ENCODE measurements around the gene RAP1A.
A peak's percentile ranks its signal among the peaks of the same experiment; 100 is the strongest.
"Not testable (repeated sequence)": the region's sequence is repeated elsewhere in the genome, so short reads cannot be mapped to it uniquely, and the experiment has no call there.

RAP1A gene

GRCh38 chr1:111739194-111739924 lies 119.8 kb downstream of the RAP1A start, which contains the start of gene INKA2:
Gene INKA2 (minus strand): TSS chr1:111739395. CDS start chr1:111739242, 153 bp downstream.
- peak; percentile 90 for DNase-seq

- peak; percentile 67 for DNase-seq
Measured at GRCh38 chr1:111739925-111740765, 120.6 kb downstream of the RAP1A start.

DNA sequence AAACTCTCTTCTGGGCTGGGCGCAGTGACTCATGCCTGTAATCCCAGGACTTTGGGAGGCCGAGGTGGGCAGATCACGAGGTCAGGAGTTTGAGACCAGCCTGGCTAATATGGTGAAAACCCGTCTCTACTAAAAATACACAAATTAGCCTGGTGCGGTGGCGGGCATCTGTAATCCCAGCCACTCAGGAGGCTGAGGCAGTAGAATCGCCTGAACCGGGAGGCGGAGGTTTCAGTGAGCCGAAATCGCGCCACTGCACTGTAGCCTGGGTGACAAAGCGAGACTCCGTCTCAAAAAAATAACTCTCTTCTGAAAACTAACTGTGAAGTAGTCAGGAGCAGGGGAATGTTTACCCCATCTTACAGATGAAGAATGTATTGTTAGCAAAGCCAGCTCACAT lies 122.7 kb downstream of the RAP1A start:
- DNase-seq: not testable (repeated sequence)

DNA sequence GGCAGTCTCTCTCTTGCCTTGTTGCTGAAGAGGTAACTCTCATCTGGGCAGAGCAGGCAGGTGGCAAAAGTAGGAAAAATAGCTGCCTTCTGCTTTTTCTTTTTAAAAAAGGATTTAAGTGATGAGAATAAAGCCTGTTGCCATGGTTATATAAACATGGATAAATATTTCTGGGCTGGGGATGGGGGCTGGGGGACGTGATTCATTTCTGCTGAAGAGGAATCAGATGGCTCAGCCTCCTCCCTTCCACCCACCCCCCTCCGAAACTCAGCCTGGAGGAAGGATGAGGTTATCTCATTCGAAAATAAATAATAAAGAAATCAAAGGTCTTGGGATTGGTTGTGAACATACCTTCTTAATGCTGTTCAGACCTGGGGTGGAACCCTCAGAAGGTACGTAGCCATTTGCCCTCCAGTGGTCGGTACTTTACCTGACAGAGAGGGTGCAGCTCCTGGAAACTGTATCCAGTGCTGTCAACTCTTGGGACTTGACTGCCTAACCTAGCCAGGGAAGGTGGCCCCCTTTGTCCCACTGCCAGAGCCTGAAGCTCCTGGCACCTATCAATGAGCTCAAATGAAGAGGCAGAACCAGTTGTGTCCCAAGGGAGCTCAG lies 123.5 kb downstream of the RAP1A start:
- no peak for DNase-seq

DNA sequence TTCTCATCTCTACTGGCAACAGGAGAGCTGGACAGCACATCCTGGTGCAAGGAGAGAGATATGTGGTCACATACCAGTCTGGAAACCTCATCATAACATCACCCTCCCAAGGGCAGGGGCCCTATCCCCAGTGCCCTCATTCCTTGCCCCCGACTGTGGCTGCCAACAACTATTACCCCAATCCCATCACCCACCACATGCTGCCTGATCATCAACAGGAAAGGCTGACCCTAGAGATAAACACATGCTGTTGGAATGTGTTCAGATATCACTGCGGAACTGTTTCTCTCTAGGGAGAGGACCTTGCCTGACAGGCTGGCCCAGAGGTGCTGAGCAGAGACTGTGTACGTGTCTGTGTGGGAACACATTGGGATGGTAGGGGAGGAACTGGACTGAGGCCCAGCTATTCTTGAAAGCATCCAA lies 124.1 kb downstream of the RAP1A start:
- DNase-seq: peak; percentile 87

GRCh38 chr1:111745675-111746613 lies 126.4 kb downstream of the RAP1A start:
- DNase-seq: peak; percentile 66

DNA sequence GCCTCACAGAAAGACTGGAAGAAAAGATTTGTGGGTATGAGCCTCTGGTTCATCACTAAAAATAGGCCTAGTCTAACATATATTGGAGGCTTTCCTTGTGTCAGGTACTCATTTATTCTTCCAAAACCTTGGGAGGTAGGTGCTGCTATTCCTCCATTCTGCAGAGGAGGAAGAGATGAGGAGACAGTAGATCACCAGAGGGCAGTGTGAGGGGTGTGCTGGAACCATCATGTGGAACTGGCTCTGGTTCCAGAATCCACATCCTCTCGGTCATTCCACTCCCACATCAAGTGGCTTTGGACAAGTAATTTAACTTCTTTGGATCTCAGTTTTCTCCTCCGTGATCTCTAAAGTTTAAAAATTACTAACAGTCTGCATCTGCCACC lies 127.0 kb downstream of the RAP1A start:
- no peak for DNase-seq

- DNase-seq: peak; percentile 90
Measured at GRCh38 chr1:111747282-111747734, 127.7 kb downstream of the RAP1A start.

DNA sequence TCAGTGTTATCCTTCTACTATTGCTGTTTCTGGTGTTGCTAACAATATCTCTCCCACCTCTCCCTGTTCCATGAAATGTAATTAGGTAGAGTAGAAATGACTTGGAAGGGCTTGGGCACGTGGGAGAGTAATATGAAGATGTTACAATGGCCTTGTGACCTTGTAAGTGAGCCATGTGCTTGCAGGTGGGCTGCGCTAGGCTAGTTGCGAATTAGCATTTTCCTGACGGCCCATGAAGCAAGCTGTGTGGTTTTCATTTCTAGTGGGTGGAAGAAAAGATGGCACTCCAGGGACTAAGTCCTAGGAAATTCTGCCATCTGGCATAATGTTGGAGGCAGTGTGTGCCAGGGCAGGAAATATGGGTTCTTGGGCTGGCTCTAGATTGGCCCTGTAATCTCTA lies 128.4 kb downstream of the RAP1A start:
- no peak for DNase-seq

GRCh38 chr1:111749628-111750027 lies 130.0 kb downstream of the RAP1A start:
- no peak for DNase-seq

DNA sequence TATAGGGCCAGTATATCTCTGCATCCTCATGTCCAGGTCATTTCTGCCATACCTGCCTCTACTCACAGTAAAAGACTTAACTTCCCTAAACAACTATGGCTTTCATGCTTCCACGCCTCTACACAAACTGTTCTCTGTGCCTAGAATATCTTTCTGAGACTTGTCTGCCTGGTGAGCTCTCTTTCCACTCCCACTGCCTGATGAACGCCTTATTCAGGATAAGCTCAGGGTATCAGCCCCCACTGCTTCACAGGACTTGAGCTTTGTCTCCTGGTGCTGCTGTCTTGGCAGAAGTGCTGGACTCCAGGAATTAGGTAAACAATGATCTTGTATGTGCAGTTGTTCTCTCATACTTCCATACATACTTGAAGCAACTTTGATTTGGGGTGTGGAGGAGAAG lies 131.3 kb downstream of the RAP1A start:
- DNase-seq: no peak

- DNase-seq: no peak
Measured at GRCh38 chr1:111751906-111752575, 132.5 kb downstream of the RAP1A start.

- no peak for DNase-seq
Measured at GRCh38 chr1:111754984-111755330, 135.4 kb downstream of the RAP1A start.

DNA sequence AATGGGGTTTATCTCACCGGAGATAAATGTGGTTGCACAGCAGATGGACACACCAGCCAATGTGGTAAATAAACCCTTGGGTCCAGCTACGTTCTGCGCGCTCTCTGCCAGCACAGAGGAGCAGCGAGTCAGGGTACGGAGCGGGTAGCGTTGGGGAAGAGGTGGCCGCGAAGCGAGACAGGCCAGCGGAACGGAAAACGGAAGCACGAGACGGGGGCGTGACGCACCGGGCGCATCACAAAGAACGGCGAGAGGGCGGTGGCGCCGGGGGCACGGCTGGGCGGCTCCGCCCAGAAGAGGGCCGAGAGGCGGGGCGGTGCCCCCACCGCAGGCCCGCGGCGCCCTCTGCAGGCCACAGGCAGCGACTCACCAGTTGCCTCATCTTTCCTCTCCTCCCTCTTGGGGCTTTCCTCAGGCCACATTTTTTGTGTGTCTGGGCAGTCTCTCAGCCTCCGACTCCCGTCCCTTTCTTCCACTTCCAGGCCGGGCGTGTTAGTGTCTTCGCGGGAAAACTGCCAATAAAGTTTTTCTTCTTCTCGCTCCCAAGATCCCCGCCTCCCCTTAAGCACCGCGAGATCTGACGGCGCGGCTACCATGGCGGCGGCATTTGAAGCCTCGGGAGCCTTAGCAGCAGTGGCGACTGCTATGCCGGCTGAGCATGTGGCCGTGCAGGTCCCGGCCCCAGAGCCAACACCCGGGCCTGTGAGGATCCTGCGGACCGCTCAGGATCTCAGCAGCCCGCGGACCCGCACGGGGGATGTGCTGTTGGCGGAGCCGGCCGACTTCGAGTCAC lies 135.9 kb downstream of the RAP1A start, which contains the start of gene DDX20:
Gene DDX20 (plus strand): TSS at position 571 of the 793 bp plus-strand sequence. CDS start 24 bp downstream, at position 595.
- peak; percentile 96 for DNase-seq

- no peak for DNase-seq
Measured at GRCh38 chr1:111756124-111756513, 136.5 kb downstream of the RAP1A start.

GRCh38 chr1:111758373-111758772 lies 138.8 kb downstream of the RAP1A start:
- peak; percentile 54 for DNase-seq

GRCh38 chr1:111761717-111762116 lies 142.1 kb downstream of the RAP1A start:
- DNase-seq: no peak

DNA sequence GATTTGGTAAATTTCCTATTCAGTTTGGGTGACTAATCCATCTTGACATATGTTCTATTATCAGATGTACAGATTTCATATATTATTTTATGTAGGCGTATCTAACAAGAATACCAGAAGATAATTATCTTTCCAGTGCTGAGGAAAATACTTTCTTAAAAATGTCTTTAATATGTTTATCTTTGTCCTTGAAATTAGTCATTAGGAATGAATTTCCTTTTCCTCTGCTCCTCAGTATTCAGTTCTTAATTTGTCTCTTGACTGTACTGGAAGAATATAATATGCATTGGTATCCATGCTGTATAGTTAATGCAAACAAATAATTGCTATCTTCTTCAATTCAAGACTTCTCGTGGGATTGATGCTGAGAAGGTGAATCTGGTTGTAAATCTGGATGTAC lies 142.7 kb downstream of the RAP1A start:
- no peak for DNase-seq

All from hematopoietic multipotent progenitor cell treated with erythropoietin and hydrocortisone succinate and interleukin-3 and kit ligand, for 8 days (in vitro differentiated cells).